Astrocyte of the cerebellum (primary cell): ENCODE measurements around the gene PKP1.

ENCODE experiments used
- DNase-seq: peaks from one replicate; pipeline ENCODE4 v3.0.0-alpha.2; 2011; ENCODE audit warnings: low read depth
- H3K4me3 ChIP-seq: 2 replicates; pipeline ENCODE4 v1.5.1; 2011; ENCODE audit warnings: mild to moderate bottlenecking, low read depth, low read length, moderate library complexity
- in situ Hi-C: cut with HindIII; loops from 2 replicates; pipeline ENCODE4 v1.10.0; 2017; ENCODE audit warnings: low sequenced_read_pairs
- TF ChIP-seq, protein P1 (sequence below): IDR thresholded peaks from 2 replicates; pipeline ENCODE4 v1.5.1; 2012; ENCODE audit warnings: low read length, low read depth, moderate library complexity, mild to moderate bottlenecking; ENCODE audit errors: missing control alignments

PKP1 gene

GRCh38 chr1:201359873-201360210, 76.5 kb downstream of the PKP1 start:
- H3K4me3 ChIP-seq: no peak overlapping the region
- in situ Hi-C loops: loop anchor here (5.0 kb wide), 1 partner anchor 83 kb away; no protein-coding TSS in a partner anchor
- TF ChIP-seq, protein P1, sequence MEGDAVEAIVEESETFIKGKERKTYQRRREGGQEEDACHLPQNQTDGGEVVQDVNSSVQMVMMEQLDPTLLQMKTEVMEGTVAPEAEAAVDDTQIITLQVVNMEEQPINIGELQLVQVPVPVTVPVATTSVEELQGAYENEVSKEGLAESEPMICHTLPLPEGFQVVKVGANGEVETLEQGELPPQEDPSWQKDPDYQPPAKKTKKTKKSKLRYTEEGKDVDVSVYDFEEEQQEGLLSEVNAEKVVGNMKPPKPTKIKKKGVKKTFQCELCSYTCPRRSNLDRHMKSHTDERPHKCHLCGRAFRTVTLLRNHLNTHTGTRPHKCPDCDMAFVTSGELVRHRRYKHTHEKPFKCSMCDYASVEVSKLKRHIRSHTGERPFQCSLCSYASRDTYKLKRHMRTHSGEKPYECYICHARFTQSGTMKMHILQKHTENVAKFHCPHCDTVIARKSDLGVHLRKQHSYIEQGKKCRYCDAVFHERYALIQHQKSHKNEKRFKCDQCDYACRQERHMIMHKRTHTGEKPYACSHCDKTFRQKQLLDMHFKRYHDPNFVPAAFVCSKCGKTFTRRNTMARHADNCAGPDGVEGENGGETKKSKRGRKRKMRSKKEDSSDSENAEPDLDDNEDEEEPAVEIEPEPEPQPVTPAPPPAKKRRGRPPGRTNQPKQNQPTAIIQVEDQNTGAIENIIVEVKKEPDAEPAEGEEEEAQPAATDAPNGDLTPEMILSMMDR: no peak
- DNase-seq: no peak

- TF ChIP-seq, protein P1: no peak
- H3K4me3 ChIP-seq: no peak overlapping the region
- in situ Hi-C loops: no loop called here
- no peak for DNase-seq
Observed at GRCh38 chr1:201360486-201360885, 77.2 kb downstream of the PKP1 start.

DNA sequence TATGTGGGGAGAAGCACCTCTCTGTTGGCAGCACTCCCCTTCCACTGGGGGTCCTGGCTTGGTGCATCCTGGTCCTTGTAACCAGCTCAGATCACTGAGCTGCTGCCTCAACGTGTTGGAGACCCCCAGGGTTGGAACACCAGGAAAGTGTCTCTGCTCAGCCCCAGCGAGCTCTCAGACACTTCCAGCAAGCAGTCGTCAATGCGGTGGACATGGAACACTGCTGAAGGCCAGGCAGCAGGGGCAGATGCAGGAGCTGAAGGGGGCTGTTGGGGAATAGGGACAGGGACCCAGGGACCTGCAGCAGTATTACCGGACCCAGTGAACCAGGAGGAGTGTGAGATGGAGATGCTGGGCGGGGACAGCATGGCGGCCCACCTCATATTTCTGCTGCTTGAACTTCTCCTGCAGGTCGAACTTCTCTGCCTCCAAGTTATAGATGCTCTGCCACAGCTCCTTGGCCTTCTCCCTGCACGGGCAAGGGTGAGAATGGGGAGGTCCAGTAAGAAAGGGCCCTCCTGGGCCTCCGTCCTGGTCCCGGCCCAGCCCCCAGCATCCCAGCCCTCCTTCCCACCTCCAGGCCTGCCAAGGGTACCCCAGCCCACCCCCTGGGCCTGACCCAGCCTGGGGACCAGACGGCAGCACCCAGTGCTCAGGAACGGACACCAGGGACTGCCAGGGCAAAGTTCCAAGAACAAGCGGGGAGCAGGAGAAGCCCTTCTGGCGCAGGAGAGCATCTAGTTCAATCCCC, 77.8 kb downstream of the PKP1 start:
- TF ChIP-seq, protein P1: no peak
- in situ Hi-C loops: no loop called here
- DNase-seq: no peak
- no peak overlapping the region for H3K4me3 ChIP-seq

GRCh38 chr1:201361652-201362504, 78.6 kb downstream of the PKP1 start:
- no peak overlapping the region for H3K4me3 ChIP-seq
- TF ChIP-seq, protein P1: peak; percentile 79
- in situ Hi-C loops: no loop called here
- no peak for DNase-seq

GRCh38 chr1:201362906-201363305, 79.6 kb downstream of the PKP1 start:
- TF ChIP-seq, protein P1: no peak
- no peak for DNase-seq
- in situ Hi-C loops: no loop called here
- no peak overlapping the region for H3K4me3 ChIP-seq

GRCh38 chr1:201363467-201363866, 80.2 kb downstream of the PKP1 start:
- TF ChIP-seq, protein P1: no peak
- in situ Hi-C loops: no loop called here

More at GRCh38 chr1:201363467-201363866, 80.2 kb downstream of the PKP1 start:
- no peak overlapping the region for H3K4me3 ChIP-seq
- DNase-seq: no peak
